Measurements from ENCODE around the gene EXOC3.

Gene EXOC3

GRCh38 chr5:489689-490080 lies 46.7 kb downstream of the EXOC3 start:
- DNase-seq, result no peak

GRCh38 chr5:490116-491106 lies 47.4 kb downstream of the EXOC3 start:
- no peak for DNase-seq

GRCh38 chr5:491119-491855 lies 48.3 kb downstream of the EXOC3 start:
- no peak for DNase-seq

GRCh38 chr5:491856-492155 lies 48.8 kb downstream of the EXOC3 start:
- DNase-seq, result no peak

- no peak for DNase-seq
Observed at GRCh38 chr5:492314-492893, 49.4 kb downstream of the EXOC3 start.

- DNase-seq, result no peak
Observed at GRCh38 chr5:493119-493701, 50.2 kb downstream of the EXOC3 start.

- no peak for DNase-seq
Observed at GRCh38 chr5:493758-494157, 50.8 kb downstream of the EXOC3 start.

- DNase-seq, result no peak
Observed at GRCh38 chr5:494667-495255, 51.8 kb downstream of the EXOC3 start.

- no peak for DNase-seq
Observed at GRCh38 chr5:496028-496427, 53.1 kb downstream of the EXOC3 start.

- no peak for DNase-seq
Observed at GRCh38 chr5:497090-497700, 54.2 kb downstream of the EXOC3 start.

- no peak for DNase-seq
Observed at GRCh38 chr5:497871-498509, 55.0 kb downstream of the EXOC3 start.

GRCh38 chr5:499233-500209 lies 56.5 kb downstream of the EXOC3 start:
- no peak for DNase-seq

- no peak for DNase-seq
Observed at GRCh38 chr5:500491-500890, 57.5 kb downstream of the EXOC3 start.

GRCh38 chr5:501105-501830 lies 58.3 kb downstream of the EXOC3 start:
- no peak for DNase-seq

- DNase-seq, result no peak
Observed at GRCh38 chr5:501831-502184, 58.8 kb downstream of the EXOC3 start.

GRCh38 chr5:502325-503079 lies 59.5 kb downstream of the EXOC3 start:
- DNase-seq, result no peak

GRCh38 chr5:504326-505154 lies 61.6 kb downstream of the EXOC3 start:
- DNase-seq, result no peak

- DNase-seq, result no peak
Observed at GRCh38 chr5:505951-506525, 63.1 kb downstream of the EXOC3 start.

Data from inflammatory macrophage treated with lipopolysaccharide for 4 hours (primary cell).